Activated CD8-positive, alpha-beta memory T cell treated with anti-CD3 and anti-CD28 coated beads, Interleukin-2, amount 50 U/mL, for 24 hours (primary cell): Measurements from ENCODE around the gene PHACTR3.

Source experiments
- DNase-seq: peaks from one replicate; pipeline ENCODE4 v3.0.0-alpha.2; 2020; ENCODE audit errors: extremely low read depth

Gene PHACTR3

GRCh38 chr20:59794555-59794954 lies 190.2 kb downstream of the PHACTR3 start:
- DNase-seq, result no peak

GRCh38 chr20:59800309-59800708 lies 196.0 kb downstream of the PHACTR3 start:
- DNase-seq, result no peak

DNA sequence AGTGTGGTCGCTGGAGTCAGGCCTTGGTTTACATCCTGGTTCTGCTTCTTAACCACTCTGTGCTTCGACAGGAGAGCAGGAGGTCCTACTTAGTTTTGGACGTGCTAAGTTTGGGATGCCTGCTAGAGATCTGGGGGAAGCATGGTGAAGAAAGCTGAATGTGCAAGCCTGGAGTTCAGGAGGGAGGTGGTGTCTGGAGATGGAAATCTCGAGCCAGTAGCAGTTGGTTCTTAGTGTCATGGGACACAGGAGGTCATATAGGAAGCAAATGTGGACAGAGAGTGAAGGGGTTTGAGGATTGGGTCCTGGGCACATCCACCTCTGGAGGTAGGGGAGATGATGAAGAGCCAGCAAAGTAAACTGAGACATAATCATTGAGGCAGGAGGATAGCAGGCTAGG lies 197.7 kb downstream of the PHACTR3 start:
- no peak for DNase-seq

GRCh38 chr20:59802471-59803221 lies 198.3 kb downstream of the PHACTR3 start:
- no peak for DNase-seq

GRCh38 chr20:59804347-59804746 lies 200.0 kb downstream of the PHACTR3 start:
- no peak for DNase-seq

DNA sequence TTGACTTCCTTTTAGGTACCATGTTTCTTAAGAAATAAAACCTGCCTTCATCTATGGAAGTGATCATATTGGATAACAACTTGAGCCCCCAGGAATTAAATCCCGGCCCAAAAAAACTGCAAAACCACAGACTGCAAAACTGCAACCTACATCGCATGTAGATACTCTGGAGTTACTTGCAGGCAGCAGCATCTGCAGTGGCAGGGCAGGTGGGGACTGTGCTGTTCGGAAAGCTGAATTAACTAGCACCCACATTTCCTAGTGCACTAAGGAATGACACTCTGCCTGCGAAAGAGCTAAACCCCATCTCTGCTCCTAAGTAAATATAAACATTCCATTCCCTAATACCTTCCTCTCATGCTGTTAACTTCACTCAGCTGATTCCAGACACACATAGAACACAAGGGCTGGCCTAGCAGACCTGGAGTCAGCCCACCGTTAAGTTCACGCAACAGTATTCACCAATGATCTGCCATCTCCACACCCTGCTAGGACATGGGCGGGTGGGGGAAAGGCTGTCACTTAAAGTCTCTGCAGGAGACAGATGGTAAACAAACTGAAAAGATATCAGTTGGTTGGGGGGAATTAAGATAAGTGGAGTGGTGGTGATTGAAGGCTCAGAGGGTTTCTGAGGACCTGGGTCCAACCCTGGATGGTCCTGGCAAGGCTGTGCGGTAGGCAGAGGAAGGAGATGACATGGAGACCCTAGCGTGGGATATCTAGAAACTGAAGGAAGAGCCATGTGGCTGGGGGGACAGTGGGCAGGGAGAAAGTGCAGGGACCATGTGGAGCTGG lies 200.7 kb downstream of the PHACTR3 start:
- DNase-seq, result no peak

DNA sequence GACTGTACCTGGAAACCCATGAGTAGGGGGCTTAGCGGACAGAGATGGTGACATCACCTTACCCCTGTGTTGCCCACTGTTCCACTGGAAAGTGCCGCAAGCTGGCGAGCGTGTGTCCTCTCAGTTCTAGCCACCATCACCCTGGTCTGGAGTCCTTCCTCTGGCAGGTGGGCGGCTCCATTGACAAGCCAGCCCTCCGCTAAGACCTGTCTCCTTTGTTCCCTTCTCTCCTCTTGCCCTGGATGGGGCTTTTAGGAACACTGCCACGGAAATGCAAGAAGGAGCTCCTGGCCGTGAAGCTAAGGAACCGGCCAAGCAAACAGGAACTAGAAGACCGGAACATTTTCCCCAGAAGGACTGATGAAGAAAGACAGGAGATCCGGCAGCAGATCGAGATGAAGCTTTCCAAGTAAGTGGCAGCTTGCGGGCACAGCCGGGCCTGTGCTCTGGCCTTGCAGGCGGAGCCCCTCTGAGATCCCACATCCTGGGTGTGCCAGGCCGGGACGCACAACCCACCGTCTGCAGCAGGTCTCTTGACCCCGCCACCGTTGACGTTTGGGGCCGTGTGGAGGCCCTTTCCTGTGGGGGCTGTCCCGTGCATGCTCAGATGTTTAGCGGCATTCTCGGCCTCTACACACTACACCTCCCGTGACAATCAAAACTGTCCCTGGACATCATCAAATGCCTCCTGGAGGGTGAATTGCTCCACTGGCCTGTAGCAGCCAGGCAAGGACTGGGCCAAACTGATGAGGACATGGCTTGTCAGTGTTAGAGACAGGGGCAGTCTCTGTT lies 201.6 kb downstream of the PHACTR3 start:
- DNase-seq, result no peak

DNA sequence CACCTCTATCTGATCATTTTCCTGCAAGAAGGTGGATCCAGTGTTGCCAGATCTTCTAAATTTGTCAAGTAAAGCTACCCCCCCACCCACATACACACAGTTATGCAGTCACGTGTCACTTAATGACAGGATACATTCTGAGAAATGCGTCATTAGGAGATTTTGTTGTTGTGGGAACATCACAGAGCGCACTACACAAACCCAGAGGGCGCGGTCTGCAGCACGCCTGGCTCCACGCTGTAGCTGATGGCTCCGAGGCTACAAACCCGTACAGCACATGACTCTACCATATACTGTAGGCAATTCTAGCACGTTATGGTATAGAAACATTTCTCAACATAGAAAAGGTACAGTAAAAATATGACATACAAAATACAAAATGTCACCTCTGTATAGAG lies 202.2 kb downstream of the PHACTR3 start:
- no peak for DNase-seq

GRCh38 chr20:59807909-59808728 lies 203.8 kb downstream of the PHACTR3 start:
- DNase-seq, result no peak

GRCh38 chr20:59808729-59809381 lies 204.5 kb downstream of the PHACTR3 start:
- no peak for DNase-seq

DNA sequence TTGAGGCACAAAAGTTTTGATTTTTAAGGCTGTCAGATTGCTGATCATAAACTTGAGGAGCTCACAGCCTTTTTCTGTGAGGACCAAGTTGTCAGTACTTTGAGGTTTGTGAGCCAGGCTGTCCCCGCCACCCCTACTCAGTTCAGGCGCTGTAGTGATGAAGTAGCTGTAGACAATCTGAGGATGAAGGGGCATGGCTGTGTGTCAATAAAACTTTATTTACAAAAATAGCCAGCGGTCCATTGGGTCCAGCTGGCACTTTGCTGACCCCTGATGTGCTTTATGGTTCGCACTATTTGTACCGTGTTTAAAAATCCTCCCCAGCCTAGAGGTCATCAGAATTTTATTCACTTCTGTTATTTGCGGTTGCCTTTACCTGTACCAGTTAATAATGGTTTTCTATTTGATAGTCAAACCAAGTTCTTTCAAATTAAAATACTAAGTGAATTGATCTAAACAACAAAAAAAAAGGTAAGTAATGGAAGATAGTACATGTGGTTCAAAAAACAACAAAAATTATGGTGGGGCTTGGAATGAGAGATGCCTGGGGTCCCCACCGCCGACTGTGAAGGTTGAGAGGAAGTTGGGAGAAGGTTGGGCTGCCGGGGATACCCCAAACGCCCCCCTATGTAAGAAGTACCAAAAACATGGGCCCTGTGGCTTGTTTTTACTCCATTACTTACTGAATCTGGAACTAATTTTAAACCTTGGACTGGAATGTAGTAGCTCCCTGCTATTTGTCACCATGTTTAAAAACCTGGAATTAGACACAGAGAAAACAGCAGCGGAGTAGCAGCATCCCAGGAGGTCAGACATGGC lies 205.5 kb downstream of the PHACTR3 start:
- no peak for DNase-seq

- no peak for DNase-seq
Measured at GRCh38 chr20:59810449-59811187, 206.3 kb downstream of the PHACTR3 start.

- DNase-seq, result no peak
Measured at GRCh38 chr20:59811681-59812171, 207.4 kb downstream of the PHACTR3 start.

- DNase-seq, result no peak
Measured at GRCh38 chr20:59812286-59813125, 208.2 kb downstream of the PHACTR3 start.

GRCh38 chr20:59813126-59813947 lies 209.0 kb downstream of the PHACTR3 start:
- DNase-seq, result no peak

- DNase-seq, result no peak
Measured at GRCh38 chr20:59813948-59814839, 209.9 kb downstream of the PHACTR3 start.
